HG03432 (cell line): ENCODE results near the gene ADCY3.

Source experiments
- ATAC-seq: cut with Tn5 transposase; IDR thresholded peaks from one replicate; pipeline ENCODE4 v1.9.1; 2021; ENCODE audit warnings: mild to moderate bottlenecking, moderate library complexity; ENCODE audit not compliant: unreplicated experiment

ADCY3 gene

GRCh38 chr2:24832931-24833701 lies 86.9 kb downstream of the ADCY3 start:
- no peak for ATAC-seq

GRCh38 chr2:24832521-24832920 lies 87.5 kb downstream of the ADCY3 start:
- no peak for ATAC-seq

- ATAC-seq: no peak
Measured at GRCh38 chr2:24832073-24832461, 88.0 kb downstream of the ADCY3 start.

GRCh38 chr2:24831221-24832072 lies 88.6 kb downstream of the ADCY3 start:
- ATAC-seq: no peak

- no peak for ATAC-seq
Measured at GRCh38 chr2:24830786-24831185, 89.3 kb downstream of the ADCY3 start.

GRCh38 chr2:24830351-24830750 lies 89.7 kb downstream of the ADCY3 start:
- ATAC-seq: no peak

GRCh38 chr2:24828238-24828996 lies 91.6 kb downstream of the ADCY3 start:
- no peak for ATAC-seq

GRCh38 chr2:24827321-24828237 lies 92.5 kb downstream of the ADCY3 start:
- ATAC-seq: peak; percentile 80

- ATAC-seq: no peak
Measured at GRCh38 chr2:24826773-24827145, 93.3 kb downstream of the ADCY3 start.

GRCh38 chr2:24825883-24826772 lies 93.9 kb downstream of the ADCY3 start:
- ATAC-seq: no peak

GRCh38 chr2:24824966-24825882 lies 94.8 kb downstream of the ADCY3 start:
- no peak for ATAC-seq

GRCh38 chr2:24824071-24824588 lies 95.9 kb downstream of the ADCY3 start:
- ATAC-seq: no peak

GRCh38 chr2:24822049-24822706 lies 97.9 kb downstream of the ADCY3 start:
- ATAC-seq: no peak

GRCh38 chr2:24821433-24821891 lies 98.6 kb downstream of the ADCY3 start:
- no peak for ATAC-seq

- ATAC-seq: no peak
Measured at GRCh38 chr2:24820598-24821432, 99.2 kb downstream of the ADCY3 start.

GRCh38 chr2:24820175-24820513 lies 99.9 kb downstream of the ADCY3 start:
- ATAC-seq: no peak
